Mesendoderm (in vitro differentiated cells): ENCODE measurements around the gene ALG3.

Experiments used
- DNase-seq: peaks from one replicate; pipeline ENCODE4 v3.0.0; 2013
- H2AK5ac ChIP-seq: 2 replicates; pipeline ENCODE4 v1.6.1; 2013; ENCODE audit warnings: low read length, inconsistent platforms
- H2BK120ac ChIP-seq: 2 replicates; pipeline ENCODE4 v1.6.1; 2013; ENCODE audit warnings: low read depth, mild to moderate bottlenecking, low read length, moderate library complexity, mixed read lengths
- H2BK15ac ChIP-seq: replicated peaks from 2 replicates; pipeline ENCODE4 v1.6.1; 2013; ENCODE audit warnings: low read depth, mild to moderate bottlenecking, moderate library complexity
- H2BK5ac ChIP-seq: 2 replicates; pipeline ENCODE4 v1.6.1; 2013; ENCODE audit warnings: low read length, inconsistent platforms
- H3K18ac ChIP-seq: 2 replicates; pipeline ENCODE4 v1.6.1; 2013; ENCODE audit warnings: mild to moderate bottlenecking, low read length, mixed read lengths
- H3K23ac ChIP-seq: one replicate; pipeline ENCODE4 v1.6.1; 2013; ENCODE audit warnings: low read length
- H3K27ac ChIP-seq: 2 replicates; pipeline ENCODE4 v1.5.1; 2013; ENCODE audit warnings: low read depth, mild to moderate bottlenecking, inconsistent platforms, low read length, moderate library complexity
- H3K27me3 ChIP-seq: 2 replicates; pipeline ENCODE4 v1.6.1; 2013; ENCODE audit warnings: low read length, control low read depth, mild to moderate bottlenecking, inconsistent platforms; ENCODE audit not compliant: insufficient read depth, poor library complexity
- H3K36me3 ChIP-seq: 2 replicates; pipeline ENCODE4 v1.6.1; 2013; ENCODE audit warnings: low read length, inconsistent platforms; ENCODE audit not compliant: control insufficient read depth, insufficient read depth
- H3K4ac ChIP-seq: one replicate; pipeline ENCODE4 v1.6.1; 2013; ENCODE audit warnings: low read depth, mild to moderate bottlenecking, low read length, moderate library complexity
- H3K4me1 ChIP-seq: 2 replicates; pipeline ENCODE4 v1.6.1; 2013; ENCODE audit warnings: low read depth, low read length, inconsistent platforms; ENCODE audit not compliant: control insufficient read depth
- H3K4me2 ChIP-seq: 2 replicates; pipeline ENCODE4 v1.6.1; 2013; ENCODE audit warnings: low read length
- H3K4me3 ChIP-seq: 2 replicates; pipeline ENCODE4 v1.5.1; 2013; ENCODE audit warnings: mild to moderate bottlenecking, low read length
- H3K56ac ChIP-seq: one replicate; pipeline ENCODE4 v1.6.1; 2013; ENCODE audit warnings: low read length
- H3K79me1 ChIP-seq: 2 replicates; pipeline ENCODE4 v1.6.1; 2013; ENCODE audit warnings: low read length, inconsistent platforms
- H3K79me2 ChIP-seq: 2 replicates; pipeline ENCODE4 v1.6.1; 2013; ENCODE audit warnings: mild to moderate bottlenecking, low read length; ENCODE audit not compliant: control insufficient read depth, insufficient read depth
- H3K9ac ChIP-seq: 2 replicates; pipeline ENCODE4 v1.6.1; 2013; ENCODE audit warnings: low read length, inconsistent platforms
- H4K5ac ChIP-seq: one replicate; pipeline ENCODE4 v1.6.1; 2013; ENCODE audit warnings: low read length
- H4K8ac ChIP-seq: one replicate; pipeline ENCODE4 v1.6.1; 2013; ENCODE audit warnings: low read depth, mild to moderate bottlenecking, control low read depth, low read length, moderate library complexity
- WGBS: extraction: QIAGEN DNeasy Blood & Tissue Kit; methylation state at CpG from one replicate; pipeline ENCODE4 v1.1.7; 2013; ENCODE audit warnings: low lambda C conversion rate, missing lambda C conversion rate; ENCODE audit not compliant: insufficient coverage; ENCODE audit errors: extremely low coverage; 5-methylcytosine and 5-hydroxymethylcytosine counted together

Gene ALG3

GRCh38 chr3:184223946-184224345 lies 24.8 kb downstream of the ALG3 start:
- no peaks in the 10 kb centered on the region for H3K36me3 ChIP-seq
- no peak overlapping the region for H2AK5ac ChIP-seq

GRCh38 chr3:184222521-184222920 lies 26.2 kb downstream of the ALG3 start:
- H3K79me2 ChIP-seq, result no peaks in the 10 kb centered on the region
- H3K4me3 ChIP-seq, result no peak overlapping the region
- H3K27ac ChIP-seq, result no peak overlapping the region
- DNase-seq, result no peak
- no peak overlapping the region for H2BK120ac ChIP-seq
- no peaks in the 10 kb centered on the region for H3K27me3 ChIP-seq
- no peak overlapping the region for H3K18ac ChIP-seq
- no peak overlapping the region for H4K5ac ChIP-seq
- no peak overlapping the region for H3K4me2 ChIP-seq
- no peak overlapping the region for H3K56ac ChIP-seq
- WGBS, result no CpG with 5 or more reads among the region's 3 CpGs
- H2BK5ac ChIP-seq, result no peak overlapping the region
- H3K4me1 ChIP-seq, result no peaks in the 10 kb centered on the region
- no peak overlapping the region for H2AK5ac ChIP-seq
- H3K79me1 ChIP-seq, result no peaks in the 10 kb centered on the region
- no peak overlapping the region for H4K8ac ChIP-seq
- H3K4ac ChIP-seq, result no peak overlapping the region
- H3K36me3 ChIP-seq, result no peaks in the 10 kb centered on the region
- H2BK15ac ChIP-seq, result no peak overlapping the region
- no peak overlapping the region for H3K23ac ChIP-seq
- no peak overlapping the region for H3K9ac ChIP-seq

More at GRCh38 chr3:184223946-184224345, 24.8 kb downstream of the ALG3 start:
- Histone ChIP-seq H3K9ac (no peak overlapping the region), H4K5ac (no peak overlapping the region), H3K56ac (no peak overlapping the region), H3K79me2 (no peaks in the 10 kb centered on the region), H3K4me1 (no peaks in the 10 kb centered on the region), H2BK15ac (no peak overlapping the region), H3K23ac (no peak overlapping the region), H3K27me3 (peaks cover 8% of the 10 kb centered on the region), H3K4ac (no peak overlapping the region), H3K27ac (no peak overlapping the region), H3K4me3 (no peak overlapping the region), H3K4me2 (no peak overlapping the region), H2BK120ac (no peak overlapping the region), H4K8ac (no peak overlapping the region), H3K18ac (no peak overlapping the region), H2BK5ac (no peak overlapping the region), H3K79me1 (no peaks in the 10 kb centered on the region)
- no peak for DNase-seq
- no CpG with 5 or more reads among the region's 3 CpGs for WGBS

GRCh38 chr3:184218814-184219213 lies 29.9 kb downstream of the ALG3 start:
- no peaks in the 10 kb centered on the region for H3K79me2 ChIP-seq
- no peak overlapping the region for H3K4ac ChIP-seq
- H3K18ac ChIP-seq, result no peak overlapping the region
- no peaks in the 10 kb centered on the region for H3K4me1 ChIP-seq
- no peak overlapping the region for H3K9ac ChIP-seq
- H3K23ac ChIP-seq, result no peak overlapping the region
- no peak overlapping the region for H3K27ac ChIP-seq
- no peak for DNase-seq
- H2BK5ac ChIP-seq, result no peak overlapping the region
- no peaks in the 10 kb centered on the region for H3K36me3 ChIP-seq
- H4K8ac ChIP-seq, result no peak overlapping the region
- no CpG with 5 or more reads among the region's 4 CpGs for WGBS
- H3K4me2 ChIP-seq, result no peak overlapping the region
- no peak overlapping the region for H2AK5ac ChIP-seq
- H4K5ac ChIP-seq, result no peak overlapping the region
- H2BK15ac ChIP-seq, result no peak overlapping the region
- no peak overlapping the region for H3K4me3 ChIP-seq
- H3K27me3 ChIP-seq, result no peaks in the 10 kb centered on the region
- no peaks in the 10 kb centered on the region for H3K79me1 ChIP-seq
- H3K56ac ChIP-seq, result no peak overlapping the region
- no peak overlapping the region for H2BK120ac ChIP-seq

GRCh38 chr3:184211718-184212117 lies 37.0 kb downstream of the ALG3 start:
- Histone ChIP-seq H3K27ac (no peak overlapping the region), H4K8ac (no peak overlapping the region), H3K4me1 (no peaks in the 10 kb centered on the region), H3K4me2 (no peak overlapping the region), H3K79me1 (no peaks in the 10 kb centered on the region), H3K9ac (no peak overlapping the region), H3K23ac (no peak overlapping the region), H2BK120ac (no peak overlapping the region), H4K5ac (no peak overlapping the region), H3K4ac (no peak overlapping the region), H2AK5ac (no peak overlapping the region), H3K56ac (no peak overlapping the region), H2BK15ac (no peak overlapping the region), H3K18ac (no peak overlapping the region), H3K4me3 (no peak overlapping the region), H3K36me3 (no peaks in the 10 kb centered on the region), H2BK5ac (no peak overlapping the region), H3K79me2 (no peaks in the 10 kb centered on the region), H3K27me3 (no peaks in the 10 kb centered on the region)
- DNase-seq, result no peak
- WGBS, result no CpG with 5 or more reads among the region's 5 CpGs

- Histone ChIP-seq H3K18ac (no peak overlapping the region), H2BK120ac (no peak overlapping the region), H2BK5ac (no peak overlapping the region), H3K23ac (no peak overlapping the region), H3K27me3 (no peaks in the 10 kb centered on the region), H3K4ac (no peak overlapping the region), H3K79me1 (no peaks in the 10 kb centered on the region), H3K4me1 (no peaks in the 10 kb centered on the region), H4K8ac (no peak overlapping the region), H4K5ac (no peak overlapping the region), H3K27ac (no peak overlapping the region), H3K9ac (no peak overlapping the region), H3K36me3 (no peaks in the 10 kb centered on the region), H2BK15ac (no peak overlapping the region), H3K79me2 (no peaks in the 10 kb centered on the region), H2AK5ac (no peak overlapping the region), H3K4me2 (no peak overlapping the region), H3K56ac (no peak overlapping the region), H3K4me3 (no peak overlapping the region)
- WGBS, result no CpG with 5 or more reads among the region's 5 CpGs
- DNase-seq, result no peak
Measured at GRCh38 chr3:184211297-184211696, 37.5 kb downstream of the ALG3 start.

GRCh38 chr3:184209146-184209923 lies 39.4 kb downstream of the ALG3 start:
- Histone ChIP-seq H3K36me3 (no peaks in the 10 kb centered on the region), H4K8ac (no peak overlapping the region), H3K4ac (no peak overlapping the region), H3K79me1 (no peaks in the 10 kb centered on the region), H3K18ac (no peak overlapping the region), H3K4me1 (no peaks in the 10 kb centered on the region), H3K9ac (no peak overlapping the region), H2BK5ac (no peak overlapping the region), H3K4me3 (no peak overlapping the region), H4K5ac (no peak overlapping the region), H2BK120ac (no peak overlapping the region), H2BK15ac (no peak overlapping the region), H2AK5ac (no peak overlapping the region), H3K4me2 (no peak overlapping the region), H3K79me2 (no peaks in the 10 kb centered on the region), H3K27ac (no peak overlapping the region), H3K23ac (no peak overlapping the region), H3K27me3 (no peaks in the 10 kb centered on the region), H3K56ac (no peak overlapping the region)
- no CpG with 5 or more reads among the region's 11 CpGs for WGBS
- no peak for DNase-seq
